Body of pancreas (tissue), 4 donors: ENCODE measurements around the gene B2M. TPM values are rescaled to one million over a fixed set of nuclear protein-coding genes. Genes with fewer than 3 reads are reported as not detected.
A peak's percentile ranks its signal among the peaks of the same experiment; 100 is the strongest.

Experiments used
- ATAC-seq: fragments of 150-250 bp; one replicate; pipeline ENCODE4 v1.9.1; 2016
- DNase-seq, 4 donors: peaks; one replicate each; pipeline ENCODE4 v3.0.0-alpha.2; 2019
- H3K27ac ChIP-seq, 4 donors: fragments of 200-600 bp; sonication (generic); 1 replicate in 3 of 4; 2 replicates in 1 of 4; pipeline versions ENCODE4 v1.5.1 to v1.6.1; 2016 to 2019; ENCODE audit warnings: mild to moderate bottlenecking in 1 of 4, mixed read lengths in 1 of 4, moderate library complexity in 1 of 4
- H3K27me3 ChIP-seq, 2 donors: fragments of 200-600 bp; sonication (generic); one replicate each; pipeline ENCODE4 v1.6.0; 2016; ENCODE audit warnings: mild to moderate bottlenecking in 1 of 2
- H3K36me3 ChIP-seq, 2 donors: fragments of 200-600 bp; sonication (generic); replicated peaks in 1 of 2; 2 replicates each; pipeline ENCODE4 v1.5.1; 2016; ENCODE audit warnings: low read depth in 2 of 2; ENCODE audit not compliant: insufficient read depth in 1 of 2
- H3K4me1 ChIP-seq: fragments of 200-600 bp; sonication (generic); one replicate; pipeline ENCODE4 v1.6.0; 2016
- H3K4me3 ChIP-seq, 2 donors: fragments of 200-600 bp; sonication (generic); 1 replicate in 1 of 2; 2 replicates in 1 of 2; pipeline ENCODE4 v1.5.1; 2016 to 2019
- H3K9me3 ChIP-seq, 3 donors: fragments of 200-600 bp; sonication (generic); 1 replicate in 2 of 3; 2 replicates in 1 of 3; pipeline ENCODE4 v1.5.1; 2016
- POLR2A ChIP-seq, 3 donors: fragments of 450-650 bp; IDR thresholded peaks; one replicate each; pipeline ENCODE4 v1.6.1; 2016; ENCODE audit warnings: antibody characterized with exemption in 3 of 3, mild to moderate bottlenecking in 2 of 3
- WGBS, 2 donors: methylation state at CpG; one replicate each; pipeline ENCODE4 v1.1.5; 2017; 5-methylcytosine and 5-hydroxymethylcytosine counted together
- intact Hi-C: fragments of 100-400 bp; cut with DNase I; formaldehyde crosslinking; loops from one replicate; pipeline ENCODE4 v1.15.1; 2023
- total RNA-seq, 2 donors: library from RNA; depleted of rRNA; stranded (reverse); fragments of >200 nt; gene quantifications; one replicate each; pipeline ENCODE4 v1.1.0, GENCODE V29; 2016
- TF ChIP-seq, protein P1 (sequence below), 7 experiments: fragments of 450-650 bp in 4 of 7; fragments of 200-600 bp in 3 of 7; sonication (generic) in 3 of 7; IDR thresholded peaks; one replicate each; pipeline ENCODE4 v1.5.1; 2016 to 2019; ENCODE audit warnings: antibody characterized with exemption in 7 of 7

B2M gene
- total RNA-seq, 2 donors from 2014 or later, result 774 to 835 TPM

DNA sequence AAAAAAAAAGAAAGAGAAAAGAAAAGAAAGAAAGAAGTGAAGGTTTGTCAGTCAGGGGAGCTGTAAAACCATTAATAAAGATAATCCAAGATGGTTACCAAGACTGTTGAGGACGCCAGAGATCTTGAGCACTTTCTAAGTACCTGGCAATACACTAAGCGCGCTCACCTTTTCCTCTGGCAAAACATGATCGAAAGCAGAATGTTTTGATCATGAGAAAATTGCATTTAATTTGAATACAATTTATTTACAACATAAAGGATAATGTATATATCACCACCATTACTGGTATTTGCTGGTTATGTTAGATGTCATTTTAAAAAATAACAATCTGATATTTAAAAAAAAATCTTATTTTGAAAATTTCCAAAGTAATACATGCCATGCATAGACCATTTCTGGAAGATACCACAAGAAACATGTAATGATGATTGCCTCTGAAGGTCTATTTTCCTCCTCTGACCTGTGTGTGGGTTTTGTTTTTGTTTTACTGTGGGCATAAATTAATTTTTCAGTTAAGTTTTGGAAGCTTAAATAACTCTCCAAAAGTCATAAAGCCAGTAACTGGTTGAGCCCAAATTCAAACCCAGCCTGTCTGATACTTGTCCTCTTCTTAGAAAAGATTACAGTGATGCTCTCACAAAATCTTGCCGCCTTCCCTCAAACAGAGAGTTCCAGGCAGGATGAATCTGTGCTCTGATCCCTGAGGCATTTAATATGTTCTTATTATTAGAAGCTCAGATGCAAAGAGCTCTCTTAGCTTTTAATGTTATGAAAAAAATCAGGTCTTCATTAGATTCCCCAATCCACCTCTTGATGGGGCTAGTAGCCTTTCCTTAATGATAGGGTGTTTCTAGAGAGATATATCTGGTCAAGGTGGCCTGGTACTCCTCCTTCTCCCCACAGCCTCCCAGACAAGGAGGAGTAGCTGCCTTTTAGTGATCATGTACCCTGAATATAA, 2.0 kb downstream of the B2M start:
- Histone ChIP-seq H3K27ac (peak overlapping the region in 2 of 4 donors; percentile 98 to 99), H3K4me1 (peaks cover 20% of the 10 kb centered on the region), H3K27me3 (no peaks in the 10 kb centered on the region), H3K36me3 (peaks cover 7 to 27% of the 10 kb centered on the region in 2 donors), H3K4me3 (peak overlapping the region in 1 of 2 donors; percentile 86), H3K9me3 (no peaks in the 10 kb centered on the region)
- TF ChIP-seq, protein P1, sequence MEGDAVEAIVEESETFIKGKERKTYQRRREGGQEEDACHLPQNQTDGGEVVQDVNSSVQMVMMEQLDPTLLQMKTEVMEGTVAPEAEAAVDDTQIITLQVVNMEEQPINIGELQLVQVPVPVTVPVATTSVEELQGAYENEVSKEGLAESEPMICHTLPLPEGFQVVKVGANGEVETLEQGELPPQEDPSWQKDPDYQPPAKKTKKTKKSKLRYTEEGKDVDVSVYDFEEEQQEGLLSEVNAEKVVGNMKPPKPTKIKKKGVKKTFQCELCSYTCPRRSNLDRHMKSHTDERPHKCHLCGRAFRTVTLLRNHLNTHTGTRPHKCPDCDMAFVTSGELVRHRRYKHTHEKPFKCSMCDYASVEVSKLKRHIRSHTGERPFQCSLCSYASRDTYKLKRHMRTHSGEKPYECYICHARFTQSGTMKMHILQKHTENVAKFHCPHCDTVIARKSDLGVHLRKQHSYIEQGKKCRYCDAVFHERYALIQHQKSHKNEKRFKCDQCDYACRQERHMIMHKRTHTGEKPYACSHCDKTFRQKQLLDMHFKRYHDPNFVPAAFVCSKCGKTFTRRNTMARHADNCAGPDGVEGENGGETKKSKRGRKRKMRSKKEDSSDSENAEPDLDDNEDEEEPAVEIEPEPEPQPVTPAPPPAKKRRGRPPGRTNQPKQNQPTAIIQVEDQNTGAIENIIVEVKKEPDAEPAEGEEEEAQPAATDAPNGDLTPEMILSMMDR (IDR thresholded peaks at IDR 0.05), result peak in 1 of 7 experiments; percentile 11
- no peak for TF ChIP-seq POLR2A (IDR thresholded peaks at IDR 0.05)
- no peak for ATAC-seq
- no peak for DNase-seq
- intact Hi-C loops, result no loop called here
- 81 to 87% methylated on average over 5 of the region's 5 CpGs for WGBS, 2 donors

DNA sequence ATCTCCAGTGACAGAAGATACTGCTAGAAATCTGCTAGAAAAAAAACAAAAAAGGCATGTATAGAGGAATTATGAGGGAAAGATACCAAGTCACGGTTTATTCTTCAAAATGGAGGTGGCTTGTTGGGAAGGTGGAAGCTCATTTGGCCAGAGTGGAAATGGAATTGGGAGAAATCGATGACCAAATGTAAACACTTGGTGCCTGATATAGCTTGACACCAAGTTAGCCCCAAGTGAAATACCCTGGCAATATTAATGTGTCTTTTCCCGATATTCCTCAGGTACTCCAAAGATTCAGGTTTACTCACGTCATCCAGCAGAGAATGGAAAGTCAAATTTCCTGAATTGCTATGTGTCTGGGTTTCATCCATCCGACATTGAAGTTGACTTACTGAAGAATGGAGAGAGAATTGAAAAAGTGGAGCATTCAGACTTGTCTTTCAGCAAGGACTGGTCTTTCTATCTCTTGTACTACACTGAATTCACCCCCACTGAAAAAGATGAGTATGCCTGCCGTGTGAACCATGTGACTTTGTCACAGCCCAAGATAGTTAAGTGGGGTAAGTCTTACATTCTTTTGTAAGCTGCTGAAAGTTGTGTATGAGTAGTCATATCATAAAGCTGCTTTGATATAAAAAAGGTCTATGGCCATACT, 4.0 kb downstream of the B2M start:
- Histone ChIP-seq H3K36me3 (peaks cover 7 to 27% of the 10 kb centered on the region in 2 donors), H3K4me1 (peaks cover 18% of the 10 kb centered on the region), H3K27ac (peak overlapping the region in 1 of 4 donors; percentile 4), H3K27me3 (no peaks in the 10 kb centered on the region), H3K4me3 (no peak overlapping the region), H3K9me3 (no peaks in the 10 kb centered on the region)
- intact Hi-C loops, result no loop called here
- no peak for DNase-seq
- TF ChIP-seq POLR2A (IDR thresholded peaks at IDR 0.05), result no peak
- TF ChIP-seq, protein P1 (IDR thresholded peaks at IDR 0.05), result no peak
- WGBS, 2 donors, result 84 to 89% methylated on average over 6 of the region's 6 CpGs
- no peak for ATAC-seq

DNA sequence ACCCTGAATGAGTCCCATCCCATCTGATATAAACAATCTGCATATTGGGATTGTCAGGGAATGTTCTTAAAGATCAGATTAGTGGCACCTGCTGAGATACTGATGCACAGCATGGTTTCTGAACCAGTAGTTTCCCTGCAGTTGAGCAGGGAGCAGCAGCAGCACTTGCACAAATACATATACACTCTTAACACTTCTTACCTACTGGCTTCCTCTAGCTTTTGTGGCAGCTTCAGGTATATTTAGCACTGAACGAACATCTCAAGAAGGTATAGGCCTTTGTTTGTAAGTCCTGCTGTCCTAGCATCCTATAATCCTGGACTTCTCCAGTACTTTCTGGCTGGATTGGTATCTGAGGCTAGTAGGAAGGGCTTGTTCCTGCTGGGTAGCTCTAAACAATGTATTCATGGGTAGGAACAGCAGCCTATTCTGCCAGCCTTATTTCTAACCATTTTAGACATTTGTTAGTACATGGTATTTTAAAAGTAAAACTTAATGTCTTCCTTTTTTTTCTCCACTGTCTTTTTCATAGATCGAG, 4.5 kb downstream of the B2M start:
- H3K9me3 ChIP-seq, result no peaks in the 10 kb centered on the region
- DNase-seq (no peak), ATAC-seq (no peak)
- peak overlapping the region in 1 of 4 donors; percentile 4 for H3K27ac ChIP-seq
- no peak for TF ChIP-seq POLR2A (IDR thresholded peaks at IDR 0.05)
- TF ChIP-seq, protein P1 (IDR thresholded peaks at IDR 0.05), result no peak
- intact Hi-C loops, result no loop called here
- peaks cover 14% of the 10 kb centered on the region for H3K4me1 ChIP-seq
- 83 to 84% methylated on average over 2 of the region's 2 CpGs for WGBS, 2 donors
- H3K4me3 ChIP-seq, result no peak overlapping the region
- H3K27me3 ChIP-seq, result no peaks in the 10 kb centered on the region
- peaks cover 7 to 27% of the 10 kb centered on the region in 2 donors for H3K36me3 ChIP-seq

DNA sequence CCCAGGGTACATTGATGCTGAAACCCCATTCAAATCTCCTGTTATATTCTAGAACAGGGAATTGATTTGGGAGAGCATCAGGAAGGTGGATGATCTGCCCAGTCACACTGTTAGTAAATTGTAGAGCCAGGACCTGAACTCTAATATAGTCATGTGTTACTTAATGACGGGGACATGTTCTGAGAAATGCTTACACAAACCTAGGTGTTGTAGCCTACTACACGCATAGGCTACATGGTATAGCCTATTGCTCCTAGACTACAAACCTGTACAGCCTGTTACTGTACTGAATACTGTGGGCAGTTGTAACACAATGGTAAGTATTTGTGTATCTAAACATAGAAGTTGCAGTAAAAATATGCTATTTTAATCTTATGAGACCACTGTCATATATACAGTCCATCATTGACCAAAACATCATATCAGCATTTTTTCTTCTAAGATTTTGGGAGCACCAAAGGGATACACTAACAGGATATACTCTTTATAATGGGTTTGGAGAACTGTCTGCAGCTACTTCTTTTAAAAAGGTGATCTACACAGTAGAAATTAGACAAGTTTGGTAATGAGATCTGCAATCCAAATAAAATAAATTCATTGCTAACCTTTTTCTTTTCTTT, 5.8 kb downstream of the B2M start:
- peaks cover 14% of the 10 kb centered on the region for H3K4me1 ChIP-seq
- 86 to 98% methylated on average over 2 of the region's 2 CpGs for WGBS, 2 donors

More for the DNA sequence above, 5.8 kb downstream of the B2M start:
- DNase-seq, result no peak
- intact Hi-C loops, result no loop called here
- Histone ChIP-seq H3K4me3 (no peak overlapping the region), H3K27me3 (no peaks in the 10 kb centered on the region), H3K27ac (no peak overlapping the region), H3K9me3 (no peaks in the 10 kb centered on the region), H3K36me3 (peaks cover 7 to 27% of the 10 kb centered on the region in 2 donors)
- no peak for TF ChIP-seq POLR2A (IDR thresholded peaks at IDR 0.05)
- TF ChIP-seq, protein P1 (IDR thresholded peaks at IDR 0.05), result no peak
- ATAC-seq, result no peak
